Measurements from ENCODE around the gene EXOC3L1. TPM values are rescaled to one million over a fixed set of nuclear protein-coding genes. Genes with fewer than 3 reads are reported as not detected.

The EXOC3L1 gene
- total RNA-seq, 4 donors from 2014 or later, result 3.0 to 6.7 TPM; not detected in 2

- Histone ChIP-seq H3K27me3 (no peaks in the 10 kb centered on the region), H3K4me1 (no peaks in the 10 kb centered on the region), H3K36me3 (peaks cover 0 to 18% (median 0%) of the 10 kb centered on the region in 4 donors), H3K4me3 (no peak overlapping the region), H3K9me3 (no peaks in the 10 kb centered on the region), H3K27ac (no peak overlapping the region)
- in situ Hi-C loops (cut with MboI; ENCODE audit: low pct_ligation_motif_present in 1 of 4, low pct_unique_long_range_greater_than_20kb in 1 of 4, low sequenced_read_pairs in 3 of 4), result no loop called here
- DNase-seq, result no peak
- WGBS, 2 donors (ENCODE audit: low coverage in 1 of 2), result 89 to 98% methylated on average over 4 to 8 of the region's 8 CpGs
- intact Hi-C loops (cut with DNase I; ENCODE audit: low total_unique reads), result no loop called here
- no peak for TF ChIP-seq POLR2AphosphoS5 (IDR thresholded peaks at IDR 0.05)
- no peak for TF ChIP-seq EP300 (IDR thresholded peaks at IDR 0.05; ENCODE audit: low read depth)
- no peak for TF ChIP-seq POLR2A (IDR thresholded peaks at IDR 0.05)
- TF ChIP-seq, protein P1, sequence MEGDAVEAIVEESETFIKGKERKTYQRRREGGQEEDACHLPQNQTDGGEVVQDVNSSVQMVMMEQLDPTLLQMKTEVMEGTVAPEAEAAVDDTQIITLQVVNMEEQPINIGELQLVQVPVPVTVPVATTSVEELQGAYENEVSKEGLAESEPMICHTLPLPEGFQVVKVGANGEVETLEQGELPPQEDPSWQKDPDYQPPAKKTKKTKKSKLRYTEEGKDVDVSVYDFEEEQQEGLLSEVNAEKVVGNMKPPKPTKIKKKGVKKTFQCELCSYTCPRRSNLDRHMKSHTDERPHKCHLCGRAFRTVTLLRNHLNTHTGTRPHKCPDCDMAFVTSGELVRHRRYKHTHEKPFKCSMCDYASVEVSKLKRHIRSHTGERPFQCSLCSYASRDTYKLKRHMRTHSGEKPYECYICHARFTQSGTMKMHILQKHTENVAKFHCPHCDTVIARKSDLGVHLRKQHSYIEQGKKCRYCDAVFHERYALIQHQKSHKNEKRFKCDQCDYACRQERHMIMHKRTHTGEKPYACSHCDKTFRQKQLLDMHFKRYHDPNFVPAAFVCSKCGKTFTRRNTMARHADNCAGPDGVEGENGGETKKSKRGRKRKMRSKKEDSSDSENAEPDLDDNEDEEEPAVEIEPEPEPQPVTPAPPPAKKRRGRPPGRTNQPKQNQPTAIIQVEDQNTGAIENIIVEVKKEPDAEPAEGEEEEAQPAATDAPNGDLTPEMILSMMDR (IDR thresholded peaks at IDR 0.05), result no peak
Measured at GRCh38 chr16:67206129-67206837, 16.3 kb upstream of the EXOC3L1 start.

GRCh38 chr16:67204076-67204475 is 14.1 kb upstream of the EXOC3L1 start:
- no peaks in the 10 kb centered on the region for H3K27me3 ChIP-seq
- peaks cover 0 to 19% (median 0%) of the 10 kb centered on the region in 4 donors for H3K36me3 ChIP-seq
- no peak for DNase-seq
- no peaks in the 10 kb centered on the region for H3K9me3 ChIP-seq
- 85% methylated on average over 4 of the region's 4 CpGs; no CpG with 5 or more reads in 1 of the 2 donors for WGBS, 2 donors (ENCODE audit: low coverage in 1 of 2)
- TF ChIP-seq POLR2AphosphoS5 (IDR thresholded peaks at IDR 0.05), result no peak
- TF ChIP-seq, protein P1 (IDR thresholded peaks at IDR 0.05), result no peak
- no peak for TF ChIP-seq EP300 (IDR thresholded peaks at IDR 0.05; ENCODE audit: low read depth)
- no peak for TF ChIP-seq POLR2A (IDR thresholded peaks at IDR 0.05)
- intact Hi-C loops (cut with DNase I; ENCODE audit: low total_unique reads) (no loop called here), in situ Hi-C loops (cut with MboI; ENCODE audit: low pct_ligation_motif_present in 1 of 4, low pct_unique_long_range_greater_than_20kb in 1 of 4, low sequenced_read_pairs in 3 of 4) (no loop called here)
- H3K4me1 ChIP-seq, result peaks cover 0 to 7% (median 3%) of the 10 kb centered on the region in 4 donors
- H3K4me3 ChIP-seq, result no peak overlapping the region
- no peak overlapping the region for H3K27ac ChIP-seq

DNA sequence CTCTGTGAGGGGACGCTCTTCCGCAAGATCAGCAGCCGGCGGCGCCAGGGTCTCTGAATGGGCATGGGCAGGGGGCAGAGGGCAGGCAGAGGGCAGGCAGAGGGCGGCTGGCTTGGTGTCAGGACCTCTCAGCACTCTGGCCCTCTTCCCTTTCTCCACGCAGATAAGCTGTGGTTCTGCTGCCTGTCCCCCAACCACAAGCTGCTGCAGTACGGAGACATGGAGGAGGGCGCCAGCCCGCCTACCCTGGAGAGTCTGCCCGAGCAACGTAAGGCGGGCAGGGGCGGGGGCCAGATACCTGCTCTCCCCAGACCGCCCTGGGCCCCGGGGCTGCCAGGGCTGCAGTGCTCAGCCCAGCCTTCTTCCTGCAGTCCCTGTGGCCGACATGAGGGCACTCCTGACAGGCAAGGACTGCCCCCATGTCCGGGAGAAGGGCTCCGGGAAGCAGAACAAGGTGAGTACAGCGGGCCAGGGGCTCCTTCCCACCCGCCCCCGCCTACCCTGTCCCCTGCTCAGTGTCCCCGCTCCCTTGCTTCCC is 13.1 kb upstream of the EXOC3L1 start:
- Histone ChIP-seq H3K36me3 (peaks cover 0 to 19% (median 0%) of the 10 kb centered on the region in 4 donors), H3K9me3 (no peaks in the 10 kb centered on the region), H3K27ac (no peak overlapping the region), H3K27me3 (no peaks in the 10 kb centered on the region), H3K4me3 (no peak overlapping the region), H3K4me1 (peaks cover 0 to 16% (median 12%) of the 10 kb centered on the region in 4 donors)
- WGBS, 2 donors (ENCODE audit: low coverage in 1 of 2), result 91% methylated on average over 13 of the region's 23 CpGs; no CpG with 5 or more reads in 1 of the 2 donors
- intact Hi-C loops (cut with DNase I; ENCODE audit: low total_unique reads), result no loop called here
- in situ Hi-C loops (cut with MboI; ENCODE audit: low pct_ligation_motif_present in 1 of 4, low pct_unique_long_range_greater_than_20kb in 1 of 4, low sequenced_read_pairs in 3 of 4), result no loop called here
- TF ChIP-seq, protein P1 (IDR thresholded peaks at IDR 0.05), result no peak
- no peak for TF ChIP-seq POLR2A (IDR thresholded peaks at IDR 0.05)
- no peak for TF ChIP-seq POLR2AphosphoS5 (IDR thresholded peaks at IDR 0.05)
- TF ChIP-seq EP300 (IDR thresholded peaks at IDR 0.05; ENCODE audit: low read depth), result no peak
- DNase-seq, result no peak

DNA sequence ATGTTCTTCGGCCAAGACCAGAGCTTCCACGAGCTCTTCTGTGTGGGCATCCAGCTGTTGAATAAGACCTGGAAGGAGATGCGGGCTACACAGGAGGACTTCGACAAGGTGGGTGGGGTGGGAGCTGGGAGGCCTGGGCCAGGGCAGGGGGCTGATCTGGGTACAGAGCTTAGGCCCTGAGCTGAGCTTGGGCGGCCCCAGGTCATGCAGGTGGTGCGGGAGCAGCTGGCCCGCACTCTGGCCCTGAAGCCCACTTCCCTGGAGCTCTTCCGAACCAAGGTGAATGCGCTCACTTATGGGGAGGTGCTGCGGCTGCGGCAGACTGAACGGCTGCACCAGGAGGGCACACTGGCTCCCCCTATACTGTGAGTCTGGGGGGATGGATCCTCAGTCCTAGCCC is 12.5 kb upstream of the EXOC3L1 start:
- intact Hi-C loops (cut with DNase I; ENCODE audit: low total_unique reads) (no loop called here), in situ Hi-C loops (cut with MboI; ENCODE audit: low pct_ligation_motif_present in 1 of 4, low pct_unique_long_range_greater_than_20kb in 1 of 4, low sequenced_read_pairs in 3 of 4) (no loop called here)
- TF ChIP-seq EP300 (IDR thresholded peaks at IDR 0.05; ENCODE audit: low read depth), result no peak
- TF ChIP-seq, protein P1 (IDR thresholded peaks at IDR 0.05), result no peak
- no peak for TF ChIP-seq POLR2AphosphoS5 (IDR thresholded peaks at IDR 0.05)
- no peak for TF ChIP-seq POLR2A (IDR thresholded peaks at IDR 0.05)
- WGBS, 2 donors (ENCODE audit: low coverage in 1 of 2), result 89% methylated on average over 7 of the region's 12 CpGs; no CpG with 5 or more reads in 1 of the 2 donors
- H3K36me3 ChIP-seq, result peaks cover 0 to 22% (median 0%) of the 10 kb centered on the region in 4 donors
- no peaks in the 10 kb centered on the region for H3K9me3 ChIP-seq
- no peaks in the 10 kb centered on the region for H3K27me3 ChIP-seq
- H3K4me3 ChIP-seq, result no peak overlapping the region
- no peak overlapping the region for H3K27ac ChIP-seq
- DNase-seq, result no peak
- H3K4me1 ChIP-seq, result peaks cover 0 to 19% (median 17%) of the 10 kb centered on the region in 4 donors
